ENCODE measurements around the gene TMEM61.
"Not testable (repeated sequence)": the region's sequence is repeated elsewhere in the genome, so short reads cannot be mapped to it uniquely, and the experiment has no call there.

GRCh38 chr1:54938955-54939354 is 41.5 kb upstream of the TMEM61 start:
- peak in 1 of 4 donors; percentile 6 for TF ChIP-seq CTCF (IDR thresholded peaks at IDR 0.05)
- not testable (repeated sequence) for TF ChIP-seq POLR2A (IDR thresholded peaks at IDR 0.05)

All from right lobe of liver (tissue), 4 donors.